22Rv1 (cell line): Measurements from ENCODE around the gene POFUT1.

Source experiments
- CTCF ChIP-seq: fragments of 450-650 bp; IDR thresholded peaks from 2 replicates; pipeline ENCODE4 v1.5.1; 2017; ENCODE audit warnings: mild to moderate bottlenecking
- ZFX ChIP-seq: fragments of 450-650 bp; IDR thresholded peaks from 2 replicates; pipeline ENCODE4 v1.6.1; 2017; ENCODE audit warnings: antibody characterized with exemption, borderline replicate concordance

GRCh38 chr20:32229251-32229747, 21.6 kb downstream of the POFUT1 start:
- TF ChIP-seq CTCF (no peak), ZFX (no peak)
